Measurements from ENCODE around the gene SPATA46.
"Not testable (repeated sequence)": the region's sequence is repeated elsewhere in the genome, so short reads cannot be mapped to it uniquely, and the experiment has no call there.

SPATA46 gene

DNA sequence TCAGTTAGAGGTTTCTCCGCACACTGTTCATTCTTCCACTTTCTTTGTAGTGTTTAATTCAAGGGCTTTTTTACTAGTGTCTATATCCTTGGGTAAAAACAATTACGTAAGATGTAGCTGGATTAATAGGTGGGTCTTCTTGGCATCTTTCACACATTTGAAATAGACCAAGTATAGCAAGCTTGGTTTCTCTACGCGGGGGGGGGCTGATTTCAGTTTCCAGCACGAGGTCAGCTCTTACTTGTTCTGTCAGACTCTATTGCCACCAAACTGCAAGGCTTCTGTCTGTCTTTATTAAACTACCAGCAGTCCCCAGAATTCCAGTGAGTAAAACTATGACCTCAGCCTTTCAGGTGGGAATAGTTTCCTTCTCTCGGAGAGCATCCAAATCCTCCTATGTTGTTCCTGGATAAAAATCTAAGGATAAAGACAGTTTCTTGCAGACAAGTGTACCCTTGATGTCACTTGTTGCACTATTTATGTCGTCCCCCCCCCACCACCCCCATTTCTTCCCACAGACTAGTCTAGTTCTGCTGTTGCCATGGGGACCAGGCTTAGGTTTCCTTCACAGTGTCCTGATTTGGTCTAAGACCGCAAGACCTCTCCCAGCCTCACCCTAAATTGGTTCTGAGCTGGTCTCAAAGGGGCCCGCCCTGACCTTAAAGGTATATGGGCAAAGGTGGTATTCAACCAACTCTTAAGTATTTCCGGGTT, 17.0 kb downstream of the SPATA46 start:
- in situ Hi-C loops (cut with MboI; ENCODE audit: low sequenced_read_pairs), result no loop called here

DNA sequence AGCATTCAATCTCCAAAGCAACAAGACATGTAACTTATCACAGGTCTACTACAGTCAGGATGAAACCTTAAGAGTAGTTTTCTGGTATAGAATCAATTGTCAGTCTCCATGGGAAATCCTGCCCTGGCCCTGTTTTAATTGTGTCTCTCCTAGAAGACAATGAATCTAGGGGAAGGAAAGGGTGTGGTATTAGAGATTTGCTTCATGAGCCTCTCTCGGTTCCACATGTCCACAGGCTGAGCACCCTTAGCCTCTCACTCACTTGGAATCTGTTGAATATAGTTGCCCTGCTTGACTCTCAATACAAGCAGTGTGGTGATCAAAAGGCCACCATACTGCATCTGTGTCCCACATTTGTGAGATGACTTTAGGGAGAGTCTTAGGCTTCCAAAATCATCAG, 17.7 kb downstream of the SPATA46 start:
- in situ Hi-C loops (cut with MboI; ENCODE audit: low sequenced_read_pairs), result no loop called here

DNA sequence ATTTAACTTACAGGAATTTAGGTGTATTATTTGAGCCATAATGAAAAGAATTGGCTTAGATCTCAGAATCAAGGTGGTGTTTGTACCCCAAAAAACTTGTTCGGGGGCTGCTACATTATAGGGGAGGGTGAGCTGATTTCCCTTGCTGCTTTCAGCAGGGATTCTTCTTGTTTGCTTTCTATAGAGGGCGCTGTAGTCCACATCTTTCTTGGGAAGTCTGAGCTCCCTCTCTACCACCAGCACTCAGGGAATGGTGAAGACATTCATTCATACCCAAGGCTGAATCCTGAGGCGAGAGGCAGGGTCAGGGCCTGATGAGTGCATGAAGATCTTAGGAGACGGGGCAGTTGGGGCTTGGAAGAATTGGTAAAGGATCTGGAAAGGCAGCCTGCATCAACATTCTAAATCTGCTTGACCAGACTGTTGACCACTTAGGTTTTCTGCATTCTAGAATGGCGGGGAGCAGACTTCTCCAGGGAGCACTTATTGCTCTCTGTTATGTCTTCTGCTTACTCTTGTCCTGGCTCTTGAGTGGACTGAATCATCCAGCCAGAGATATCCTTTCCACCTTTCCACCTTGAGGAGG, 18.9 kb downstream of the SPATA46 start:
- in situ Hi-C loops (cut with MboI; ENCODE audit: low sequenced_read_pairs), result no loop called here

DNA sequence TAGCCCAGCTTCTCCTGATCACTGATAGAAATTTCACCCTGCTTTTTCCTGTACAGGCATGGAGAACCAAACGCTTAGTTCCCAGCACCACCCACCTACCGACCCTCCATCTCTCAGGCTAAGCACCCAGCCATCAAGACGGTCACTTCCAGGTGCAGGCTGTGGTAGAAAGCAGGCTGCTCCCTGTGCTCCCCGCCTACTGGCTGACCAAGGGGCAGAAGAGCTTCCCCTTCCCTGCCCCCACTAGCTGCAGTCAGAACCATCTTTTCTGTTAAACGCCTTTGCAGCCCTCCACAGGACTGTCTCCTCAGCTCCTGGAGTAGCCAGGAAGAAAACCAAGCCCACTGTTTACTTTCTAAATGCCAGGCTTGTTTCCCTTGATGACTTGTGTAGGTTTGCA, 23.0 kb downstream of the SPATA46 start:
- in situ Hi-C loops (cut with MboI; ENCODE audit: low sequenced_read_pairs), result no loop called here

DNA sequence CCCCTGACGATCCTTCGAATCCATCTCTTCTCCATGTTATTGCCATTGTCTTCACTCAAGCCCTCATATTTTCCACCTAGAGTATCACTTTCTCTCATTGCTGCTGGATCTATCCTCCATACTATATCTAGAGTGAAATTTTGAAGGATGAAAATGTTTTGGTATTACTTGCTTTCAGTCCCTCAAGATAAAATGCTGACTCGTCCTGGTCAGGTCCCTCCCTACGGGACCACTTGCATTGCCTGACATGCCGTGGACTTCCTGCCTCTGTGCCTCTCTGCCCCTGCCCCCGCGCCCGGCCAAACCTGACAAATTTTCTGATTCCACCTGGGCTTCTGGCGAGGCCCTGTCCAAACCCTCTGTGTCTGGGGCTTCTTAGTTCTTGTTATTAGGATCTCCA, 23.6 kb downstream of the SPATA46 start:
- in situ Hi-C loops (cut with MboI; ENCODE audit: low sequenced_read_pairs), result no loop called here

DNA sequence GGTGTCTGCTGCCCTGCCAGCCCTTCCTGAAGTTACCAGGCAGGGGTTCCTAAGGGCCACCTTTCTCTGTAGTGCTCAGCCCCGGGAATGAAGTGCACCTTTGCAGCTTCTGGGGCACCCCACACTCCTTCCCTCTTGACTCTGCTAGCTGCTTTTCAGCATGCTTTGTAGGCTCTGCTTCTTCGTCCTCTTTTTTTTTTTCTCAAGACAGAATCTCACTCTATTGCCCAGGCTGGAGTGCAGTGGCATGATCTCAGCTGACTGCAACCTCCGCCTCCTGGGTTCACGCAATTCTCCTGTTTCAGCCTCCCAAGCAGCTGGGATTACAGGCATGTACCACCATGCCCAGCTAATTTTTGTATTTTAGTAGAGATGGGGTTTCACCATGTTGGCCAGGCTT, 24.8 kb downstream of the SPATA46 start:
- in situ Hi-C loops (cut with MboI; ENCODE audit: low sequenced_read_pairs), result not testable (repeated sequence)

DNA sequence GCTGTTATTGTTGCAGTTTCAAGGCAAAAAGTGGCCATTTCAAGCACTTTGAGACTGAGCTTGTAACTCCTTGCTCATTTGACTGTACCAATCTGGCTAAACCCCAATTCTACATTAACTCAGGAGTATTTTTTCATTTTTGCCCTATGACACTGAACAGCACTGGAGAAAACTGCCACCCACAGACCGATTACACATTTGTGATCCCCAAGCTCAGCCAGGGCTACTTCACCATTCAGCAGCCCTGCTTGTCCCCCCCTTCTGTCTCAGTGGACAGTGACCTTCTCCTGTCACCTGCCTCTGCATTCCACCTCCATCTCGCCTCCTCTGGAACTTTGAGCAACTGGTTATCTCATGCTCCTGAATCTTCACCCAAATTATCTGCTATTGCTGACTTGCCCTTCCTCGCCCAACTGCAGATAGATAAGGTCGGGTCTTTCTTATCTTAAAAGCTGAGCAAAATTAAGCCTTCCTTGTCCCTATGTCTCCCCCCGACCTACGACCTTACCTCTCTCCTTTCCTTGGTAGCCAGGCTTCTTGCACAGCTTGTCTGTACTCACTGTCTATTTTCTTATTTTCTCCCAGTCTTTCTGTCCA, 25.3 kb downstream of the SPATA46 start:
- in situ Hi-C loops (cut with MboI; ENCODE audit: low sequenced_read_pairs), result no loop called here

DNA sequence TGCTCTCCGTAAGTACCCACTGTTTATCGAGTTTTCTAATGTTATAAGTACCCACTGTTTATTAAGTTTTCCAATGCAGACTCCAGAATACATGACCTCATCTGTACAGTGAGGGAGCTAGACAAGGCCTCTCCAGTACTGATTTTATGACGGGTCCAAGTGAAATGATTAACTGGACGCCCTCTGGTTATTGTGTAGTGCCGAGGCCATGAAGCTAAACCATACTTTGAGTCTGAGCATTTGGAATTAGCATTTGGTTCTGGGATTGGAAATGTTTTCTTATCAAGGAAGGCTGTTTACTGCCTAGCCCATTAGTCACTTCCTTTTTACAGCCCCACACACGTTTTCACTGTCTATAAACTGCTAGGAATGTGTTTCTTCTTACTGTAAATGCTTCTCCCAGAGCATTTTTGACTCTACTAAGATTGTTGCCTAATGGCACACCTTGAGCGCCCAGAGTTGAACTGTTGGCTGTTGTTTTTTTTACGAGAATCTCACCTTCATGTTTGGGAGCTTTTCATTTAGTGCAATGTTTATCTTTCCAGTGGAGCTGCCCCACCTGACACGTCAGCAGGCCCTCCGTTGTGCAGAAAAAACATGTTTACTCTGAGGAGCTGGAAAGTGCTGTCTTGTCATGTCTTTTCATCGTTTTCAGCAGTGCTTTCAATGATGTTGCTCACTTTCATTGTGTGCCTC, 26.9 kb downstream of the SPATA46 start:
- in situ Hi-C loops (cut with MboI; ENCODE audit: low sequenced_read_pairs), result no loop called here

DNA sequence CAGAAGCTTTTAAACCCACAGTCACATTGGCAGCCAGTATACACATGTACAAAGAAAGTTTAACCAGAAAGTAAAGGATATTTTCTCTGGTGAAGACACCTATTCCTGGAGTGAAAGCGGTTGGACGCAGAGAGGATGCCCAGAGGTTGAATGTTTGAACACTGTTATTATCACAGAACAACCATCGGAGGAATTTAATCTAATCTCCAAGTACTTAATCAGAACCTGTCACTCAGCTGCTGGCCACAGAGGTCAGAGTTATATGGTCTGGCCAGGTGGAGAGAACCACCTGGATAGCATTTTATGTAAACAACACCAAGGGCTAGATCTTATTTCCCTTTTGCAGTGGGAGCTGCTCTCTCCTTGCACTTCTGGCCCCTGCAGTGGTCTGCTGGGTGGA, 29.4 kb downstream of the SPATA46 start:
- in situ Hi-C loops (cut with MboI; ENCODE audit: low sequenced_read_pairs), result no loop called here

DNA sequence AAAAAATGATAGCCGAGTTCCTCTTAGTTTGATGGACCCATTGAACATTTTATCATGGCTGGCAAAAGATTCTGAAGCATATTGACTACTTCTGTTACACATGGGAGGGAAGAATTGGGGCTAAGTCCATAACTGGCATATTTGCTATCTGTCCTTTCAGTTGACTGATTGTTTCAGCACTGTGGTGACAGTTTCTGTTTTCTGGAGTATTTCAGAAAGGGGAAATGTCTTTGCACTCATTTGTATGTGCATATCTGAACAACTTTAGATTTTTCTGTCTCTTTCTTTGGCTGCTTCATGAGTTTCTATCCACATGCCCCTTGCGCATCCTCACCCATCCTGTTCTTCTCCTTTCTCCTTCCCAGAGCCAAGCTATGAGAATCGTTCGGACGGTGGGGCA, 33.2 kb downstream of the SPATA46 start:
- in situ Hi-C loops (cut with MboI; ENCODE audit: low sequenced_read_pairs), result no loop called here

DNA sequence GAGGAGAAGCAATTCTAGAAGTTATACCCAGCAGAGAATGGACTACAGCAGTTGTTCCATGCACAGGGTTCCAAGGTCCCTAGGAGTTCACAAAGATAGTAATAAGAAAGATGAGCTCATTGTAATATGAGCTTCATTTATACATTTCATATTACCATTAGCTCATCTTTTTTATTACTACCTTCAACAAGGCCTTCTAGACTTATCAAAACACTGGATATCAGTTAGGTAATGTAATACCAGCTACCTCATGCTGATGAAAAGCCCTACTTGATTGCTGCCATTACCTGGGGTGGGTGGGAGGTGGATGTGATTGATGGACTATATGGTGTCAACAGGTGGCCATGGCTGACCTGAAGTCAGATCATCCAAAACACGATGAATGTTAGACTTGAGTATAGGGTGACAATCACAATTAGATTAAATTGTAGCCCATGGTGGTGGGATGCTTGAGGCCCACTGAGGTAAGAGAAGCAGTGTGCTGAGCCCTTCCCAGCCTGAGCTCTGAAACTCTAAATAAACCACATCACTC, 34.1 kb downstream of the SPATA46 start:
- in situ Hi-C loops (cut with MboI; ENCODE audit: low sequenced_read_pairs), result no loop called here

DNA sequence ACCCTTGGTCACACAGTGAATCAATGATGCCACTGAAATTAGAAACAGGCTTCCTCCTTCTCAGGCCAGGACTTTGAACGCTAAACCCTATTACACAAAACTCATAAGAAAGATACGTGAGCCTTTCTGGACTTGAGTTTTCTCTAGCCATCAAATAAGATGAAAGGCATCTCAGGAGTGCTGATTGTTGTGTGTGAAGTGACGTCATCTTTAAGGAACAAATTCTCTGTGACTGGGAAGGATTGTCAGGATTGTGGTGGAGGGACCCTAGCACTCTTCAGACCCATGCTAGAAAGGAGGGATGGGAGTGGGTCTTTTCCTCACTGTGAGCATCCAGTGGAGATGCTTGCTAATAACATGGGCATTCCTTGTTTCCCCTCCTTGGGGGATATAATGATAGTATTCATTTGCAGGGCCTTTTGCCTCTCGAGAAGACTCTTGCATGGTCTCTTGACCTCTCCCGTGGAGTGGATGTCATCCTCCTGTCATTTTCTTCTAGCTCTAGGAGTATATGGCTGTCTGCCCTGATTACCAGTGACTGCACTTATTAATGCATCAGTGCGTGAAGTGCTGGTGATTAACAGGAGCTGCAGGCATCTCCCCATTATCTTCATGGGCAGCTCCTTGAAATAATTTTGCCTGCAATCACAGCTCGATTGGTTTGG, 39.9 kb downstream of the SPATA46 start:
- in situ Hi-C loops (cut with MboI; ENCODE audit: low sequenced_read_pairs), result no loop called here

DNA sequence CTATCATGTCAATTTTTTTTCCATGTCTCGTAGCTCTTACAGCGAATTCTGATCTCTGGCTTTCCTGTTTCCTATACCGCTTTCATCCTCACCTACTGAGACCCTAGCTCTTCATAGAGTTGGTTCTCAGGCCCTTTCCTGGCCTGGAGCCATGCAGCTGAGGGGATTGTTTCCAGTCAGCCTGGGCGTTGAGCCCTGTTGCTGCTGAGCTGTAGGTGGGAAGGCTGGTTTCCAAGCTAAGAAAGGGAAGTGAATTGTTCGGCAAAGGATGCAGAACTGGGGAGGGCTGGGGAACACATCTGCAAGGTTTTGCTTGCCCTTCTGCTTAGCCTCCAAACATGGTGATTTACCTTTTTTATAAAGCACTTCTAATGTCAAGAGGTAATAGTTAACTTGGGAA, 41.5 kb downstream of the SPATA46 start:
- in situ Hi-C loops (cut with MboI; ENCODE audit: low sequenced_read_pairs), result no loop called here

DNA sequence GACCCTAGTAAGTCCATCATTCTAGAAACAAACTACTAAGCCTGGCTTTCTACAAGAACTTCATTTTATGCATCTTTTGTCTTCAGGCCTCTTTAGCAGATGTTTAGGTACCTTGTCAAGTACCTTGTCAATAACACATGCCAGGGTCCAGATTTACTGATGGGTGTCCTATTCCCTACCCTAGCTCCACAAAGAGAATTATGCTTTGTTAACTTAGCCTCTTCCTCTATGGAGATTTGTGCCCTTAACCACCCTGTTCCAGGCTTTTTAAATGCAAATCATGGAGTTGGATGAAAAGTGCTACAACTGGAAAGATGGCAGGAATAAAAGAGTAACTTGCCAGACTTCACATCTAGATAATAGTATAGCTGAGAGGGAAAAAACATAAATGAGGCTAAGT, 42.7 kb downstream of the SPATA46 start:
- in situ Hi-C loops (cut with MboI; ENCODE audit: low sequenced_read_pairs), result no loop called here

DNA sequence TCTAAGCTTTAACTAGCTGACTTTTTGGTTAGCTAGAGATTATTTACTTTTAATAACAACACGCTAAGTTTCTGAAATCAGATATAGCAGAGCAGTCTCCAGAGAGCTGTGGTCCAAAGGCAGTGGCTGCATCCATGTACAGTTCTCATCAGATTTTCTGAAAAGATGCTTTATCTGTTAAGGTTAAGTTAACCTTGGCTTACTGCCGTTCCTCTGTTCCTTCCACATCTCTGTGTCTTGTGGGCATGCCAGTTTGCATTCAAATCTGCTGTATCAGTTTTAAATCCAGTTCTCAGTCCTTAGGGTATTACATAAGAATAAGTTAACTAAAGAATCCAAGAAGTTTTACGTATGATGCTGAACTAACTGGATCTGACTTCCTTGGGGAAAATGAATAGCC, 46.8 kb downstream of the SPATA46 start:
- in situ Hi-C loops (cut with MboI; ENCODE audit: low sequenced_read_pairs), result no loop called here

DNA sequence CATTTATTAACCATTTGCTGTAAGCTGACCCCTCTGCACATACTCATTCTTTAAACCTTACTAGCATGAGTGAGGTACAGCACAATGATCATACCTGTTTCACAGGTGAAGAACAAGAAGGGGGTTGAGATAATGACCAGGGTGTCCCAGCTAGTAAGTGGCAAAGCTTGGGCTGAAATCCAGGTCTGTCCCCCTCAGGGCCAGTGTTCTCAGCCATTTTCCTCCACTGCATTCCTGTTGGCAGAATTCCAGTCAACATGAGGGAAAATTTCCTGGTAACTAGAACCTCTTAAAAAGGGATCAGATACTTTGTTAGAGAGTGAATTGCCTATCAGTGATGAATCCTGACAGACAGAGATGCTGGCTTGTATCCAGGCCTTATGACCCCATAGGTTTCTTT, 48.1 kb downstream of the SPATA46 start:
- in situ Hi-C loops (cut with MboI; ENCODE audit: low sequenced_read_pairs), result no loop called here

DNA sequence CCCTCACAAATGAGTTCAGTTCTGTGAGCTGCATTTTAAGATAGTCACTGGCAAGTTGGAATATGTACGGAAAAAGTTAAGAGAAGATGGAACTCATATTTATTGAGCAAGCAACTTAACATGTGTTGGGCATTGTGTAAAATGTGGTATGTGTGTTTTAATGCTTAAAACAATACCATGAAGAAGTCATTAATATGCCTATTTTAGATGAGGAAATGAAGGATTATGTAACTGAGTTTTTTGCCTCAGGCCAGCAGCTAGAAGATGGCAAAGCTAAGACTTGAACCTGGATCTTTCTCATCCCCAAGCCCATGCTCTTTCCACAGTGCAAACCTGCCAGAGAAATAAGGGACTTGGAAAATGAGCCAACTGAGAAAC, 48.9 kb downstream of the SPATA46 start:
- in situ Hi-C loops (cut with MboI; ENCODE audit: low sequenced_read_pairs), result no loop called here

DNA sequence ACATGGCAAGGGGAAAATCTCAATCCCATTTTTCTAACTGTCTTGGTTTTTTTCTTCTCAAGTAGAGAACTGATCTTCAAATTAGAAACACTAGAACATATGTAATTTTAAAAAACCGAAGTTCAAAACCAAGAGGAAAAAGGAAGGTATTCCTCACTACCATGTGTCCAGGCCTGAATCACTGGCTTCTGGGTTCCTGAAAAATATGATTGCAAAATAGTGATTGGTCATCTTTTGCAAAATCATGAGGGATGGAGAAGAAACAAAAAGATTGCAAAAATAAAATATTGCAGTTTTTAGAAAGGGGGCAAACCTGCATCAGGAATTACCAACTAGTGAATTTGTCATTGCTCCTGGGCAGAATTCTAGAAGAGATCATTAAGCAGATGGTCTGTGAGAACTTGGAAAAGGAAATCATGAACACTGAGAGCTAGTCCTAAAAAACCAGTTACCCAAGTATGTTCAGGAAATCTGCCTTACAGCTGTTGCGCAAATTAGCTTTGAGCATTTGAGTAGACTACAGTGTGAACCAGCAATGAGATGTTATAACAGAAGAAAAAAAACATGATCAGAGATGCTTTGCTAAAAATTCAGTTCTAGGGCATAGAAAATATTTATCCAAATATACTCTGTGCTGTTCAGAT, 49.4 kb downstream of the SPATA46 start:
- in situ Hi-C loops (cut with MboI; ENCODE audit: low sequenced_read_pairs), result no loop called here

DNA sequence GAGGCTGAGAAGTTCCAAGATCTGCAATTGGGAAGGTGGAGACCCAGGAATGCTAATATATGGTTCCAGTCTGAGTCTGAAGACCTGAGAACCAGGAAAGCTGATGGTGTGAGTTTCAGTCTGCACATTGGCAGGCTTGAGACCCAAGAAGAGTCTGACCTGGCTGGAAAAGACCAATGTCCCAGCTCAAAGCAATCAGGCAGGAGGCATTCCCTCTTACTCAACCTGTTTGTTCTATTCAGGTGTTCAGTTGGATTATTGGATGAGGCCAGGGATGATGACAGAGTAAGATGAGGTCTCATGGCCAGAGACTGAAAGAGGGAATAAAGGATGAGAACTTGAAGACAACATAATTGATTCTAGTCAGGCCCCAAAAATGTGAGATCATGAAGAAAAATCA, 50.1 kb downstream of the SPATA46 start:
- in situ Hi-C loops (cut with MboI; ENCODE audit: low sequenced_read_pairs), result no loop called here

DNA sequence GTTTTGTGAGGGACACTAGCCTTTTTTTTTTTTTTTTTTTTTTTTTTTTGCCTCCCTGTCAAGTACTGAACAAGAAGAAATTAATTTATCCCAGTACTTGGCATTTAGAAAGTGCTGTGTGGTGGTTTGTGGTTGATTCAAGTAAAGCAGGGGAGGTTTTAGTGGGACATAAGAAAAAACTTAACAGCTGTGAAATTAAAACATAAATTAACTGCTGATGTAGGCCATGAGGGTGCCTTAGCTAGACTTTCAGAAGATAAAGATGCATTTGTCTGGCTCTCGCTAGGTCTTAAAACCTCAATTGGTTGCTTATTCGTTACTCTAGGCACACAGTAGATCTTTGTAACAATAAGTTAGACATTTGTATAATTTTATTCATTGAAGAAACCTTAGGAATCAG, 52.3 kb downstream of the SPATA46 start:
- in situ Hi-C loops (cut with MboI; ENCODE audit: low sequenced_read_pairs), result no loop called here

Data from hTERT RPE-1 (cell line).